ENCODE results near the gene PTPRG.

Gene PTPRG

GRCh38 chr3:62253971-62254370 lies 692.6 kb downstream of the PTPRG start:
- Histone ChIP-seq H4K20me1 (ENCODE audit: insufficient read depth, low read length) (no peaks in the 10 kb centered on the region), H2AFZ (ENCODE audit: low read depth, low read length) (no peak overlapping the region), H3K36me3 (replicated peaks; ENCODE audit: low read depth, low read length) (no peaks in the 10 kb centered on the region), H3K4me1 (ENCODE audit: low read length) (no peaks in the 10 kb centered on the region), H3K27me3 (ENCODE audit: low read depth, low read length) (no peaks in the 10 kb centered on the region), H3K4me2 (ENCODE audit: low read length) (no peak overlapping the region), H3K9me3 (ENCODE audit: insufficient read depth, low read length) (no peaks in the 10 kb centered on the region), H3K9ac (ENCODE audit: low read length) (no peak overlapping the region), H3K4me3 (ENCODE audit: low read length) (no peak overlapping the region), H3K27ac (ENCODE audit: low read length) (no peak overlapping the region), H3K79me2 (ENCODE audit: low read length) (no peaks in the 10 kb centered on the region)
- TF ChIP-seq EZH2phosphoT487 (IDR thresholded peaks at IDR 0.05; ENCODE audit: low read depth) (no peak), CTCF (IDR thresholded peaks at IDR 0.05; ENCODE audit: low read depth, low read length) (no peak)

- no peaks in the 10 kb centered on the region for H3K79me2 ChIP-seq (ENCODE audit: low read length)
- TF ChIP-seq EZH2phosphoT487 (IDR thresholded peaks at IDR 0.05; ENCODE audit: low read depth) (no peak), CTCF (IDR thresholded peaks at IDR 0.05; ENCODE audit: low read depth, low read length) (no peak)
- no peak overlapping the region for H3K27ac ChIP-seq (ENCODE audit: low read length)
- H3K4me2 ChIP-seq (ENCODE audit: low read length) = no peak overlapping the region
- H3K36me3 ChIP-seq (replicated peaks; ENCODE audit: low read depth, low read length) = no peaks in the 10 kb centered on the region
- no peaks in the 10 kb centered on the region for H3K4me1 ChIP-seq (ENCODE audit: low read length)
- no peaks in the 10 kb centered on the region for H3K27me3 ChIP-seq (ENCODE audit: low read depth, low read length)
- no peaks in the 10 kb centered on the region for H4K20me1 ChIP-seq (ENCODE audit: insufficient read depth, low read length)
- no peak overlapping the region for H3K9ac ChIP-seq (ENCODE audit: low read length)
- no peak overlapping the region for H3K4me3 ChIP-seq (ENCODE audit: low read length)
- no peaks in the 10 kb centered on the region for H3K9me3 ChIP-seq (ENCODE audit: insufficient read depth, low read length)
- H2AFZ ChIP-seq (ENCODE audit: low read depth, low read length) = no peak overlapping the region
These were observed 694.4 kb downstream of the PTPRG start for GRCh38 chr3:62255758-62256157.

- H3K36me3 ChIP-seq (replicated peaks; ENCODE audit: low read depth, low read length) = no peaks in the 10 kb centered on the region
- H3K4me1 ChIP-seq (ENCODE audit: low read length) = peaks cover 12% of the 10 kb centered on the region
- TF ChIP-seq CTCF (IDR thresholded peaks at IDR 0.05; ENCODE audit: low read depth, low read length) (no peak), EZH2phosphoT487 (IDR thresholded peaks at IDR 0.05; ENCODE audit: low read depth) (no peak)
- no peaks in the 10 kb centered on the region for H3K9me3 ChIP-seq (ENCODE audit: insufficient read depth, low read length)
- H3K9ac ChIP-seq (ENCODE audit: low read length) = no peak overlapping the region
- no peaks in the 10 kb centered on the region for H3K27me3 ChIP-seq (ENCODE audit: low read depth, low read length)
- H3K4me3 ChIP-seq (ENCODE audit: low read length) = no peak overlapping the region
- no peaks in the 10 kb centered on the region; the same call in 1 of the 2 replicates for H4K20me1 ChIP-seq (ENCODE audit: insufficient read depth, low read length)
- no peak overlapping the region for H3K4me2 ChIP-seq (ENCODE audit: low read length)
- no peak overlapping the region for H2AFZ ChIP-seq (ENCODE audit: low read depth, low read length)
- H3K79me2 ChIP-seq (ENCODE audit: low read length) = no peaks in the 10 kb centered on the region
- no peak overlapping the region for H3K27ac ChIP-seq (ENCODE audit: low read length)
These were observed 698.6 kb downstream of the PTPRG start for GRCh38 chr3:62259924-62260323.

- H2AFZ ChIP-seq (ENCODE audit: low read depth, low read length) = no peak overlapping the region
- no peaks in the 10 kb centered on the region for H3K9me3 ChIP-seq (ENCODE audit: insufficient read depth, low read length)
- no peak for TF ChIP-seq EZH2phosphoT487 (IDR thresholded peaks at IDR 0.05; ENCODE audit: low read depth)
- H3K9ac ChIP-seq (ENCODE audit: low read length) = no peak overlapping the region
- no peaks in the 10 kb centered on the region for H3K36me3 ChIP-seq (replicated peaks; ENCODE audit: low read depth, low read length)
- peaks cover 12% of the 10 kb centered on the region for H3K4me1 ChIP-seq (ENCODE audit: low read length)
- no peaks in the 10 kb centered on the region for H3K79me2 ChIP-seq (ENCODE audit: low read length)
- H3K27ac ChIP-seq (ENCODE audit: low read length) = no peak overlapping the region
- no peaks in the 10 kb centered on the region; the same call in 1 of the 2 replicates for H4K20me1 ChIP-seq (ENCODE audit: insufficient read depth, low read length)
- H3K4me2 ChIP-seq (ENCODE audit: low read length) = no peak overlapping the region
- H3K27me3 ChIP-seq (ENCODE audit: low read depth, low read length) = no peaks in the 10 kb centered on the region
- no peak overlapping the region for H3K4me3 ChIP-seq (ENCODE audit: low read length)
These were observed 699.3 kb downstream of the PTPRG start for GRCh38 chr3:62260655-62261054.

- H3K79me2 ChIP-seq (ENCODE audit: low read length) = no peaks in the 10 kb centered on the region
- H3K36me3 ChIP-seq (replicated peaks; ENCODE audit: low read depth, low read length) = no peaks in the 10 kb centered on the region
- H4K20me1 ChIP-seq (ENCODE audit: insufficient read depth, low read length) = no peaks in the 10 kb centered on the region; the same call in 1 of the 2 replicates
- TF ChIP-seq EZH2phosphoT487 (IDR thresholded peaks at IDR 0.05; ENCODE audit: low read depth) (no peak), CTCF (IDR thresholded peaks at IDR 0.05; ENCODE audit: low read depth, low read length) (no peak)
- H3K27me3 ChIP-seq (ENCODE audit: low read depth, low read length) = no peaks in the 10 kb centered on the region
- H3K9me3 ChIP-seq (ENCODE audit: insufficient read depth, low read length) = no peaks in the 10 kb centered on the region
- H2AFZ ChIP-seq (ENCODE audit: low read depth, low read length) = no peak overlapping the region
- H3K4me2 ChIP-seq (ENCODE audit: low read length) = no peak overlapping the region
- peaks cover 12% of the 10 kb centered on the region for H3K4me1 ChIP-seq (ENCODE audit: low read length)
- H3K9ac ChIP-seq (ENCODE audit: low read length) = no peak overlapping the region
- no peak overlapping the region for H3K4me3 ChIP-seq (ENCODE audit: low read length)
- no peak overlapping the region for H3K27ac ChIP-seq (ENCODE audit: low read length)
These were observed 699.8 kb downstream of the PTPRG start for GRCh38 chr3:62261121-62261520.

Data from OCI-LY3 (cell line).